ENCODE measurements around the gene MBD6.
"Not testable (repeated sequence)": the region's sequence is repeated elsewhere in the genome, so short reads cannot be mapped to it uniquely, and the experiment has no call there.

The MBD6 gene

DNA sequence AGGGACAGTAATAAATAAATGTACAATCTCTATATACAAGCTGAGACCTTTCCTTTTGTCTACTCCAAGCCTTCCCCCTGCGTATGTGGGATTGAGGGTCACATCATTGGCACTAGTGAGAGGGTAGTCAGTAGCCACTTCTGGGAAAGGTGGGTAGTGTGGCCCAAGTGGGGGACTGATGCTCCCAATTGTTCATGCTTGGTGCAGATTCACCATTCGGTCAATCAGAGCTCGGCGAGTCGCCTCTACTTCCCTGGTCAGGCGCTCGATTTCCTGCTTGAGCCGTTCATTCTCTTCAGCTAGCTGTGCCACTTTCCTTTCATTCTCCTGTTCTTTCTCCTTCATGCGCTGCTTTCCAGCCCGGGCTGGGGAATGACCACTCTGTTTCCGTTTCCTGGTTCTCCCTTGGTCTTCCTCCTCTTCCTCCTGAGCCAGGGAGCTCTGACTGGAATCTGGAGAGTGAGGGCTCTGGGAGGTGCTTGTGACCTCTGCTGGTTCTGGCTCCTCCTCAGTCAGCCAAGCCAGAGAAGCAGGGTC is 5.9 kb upstream of the MBD6 start:
- DNase-seq, result no peak

DNA sequence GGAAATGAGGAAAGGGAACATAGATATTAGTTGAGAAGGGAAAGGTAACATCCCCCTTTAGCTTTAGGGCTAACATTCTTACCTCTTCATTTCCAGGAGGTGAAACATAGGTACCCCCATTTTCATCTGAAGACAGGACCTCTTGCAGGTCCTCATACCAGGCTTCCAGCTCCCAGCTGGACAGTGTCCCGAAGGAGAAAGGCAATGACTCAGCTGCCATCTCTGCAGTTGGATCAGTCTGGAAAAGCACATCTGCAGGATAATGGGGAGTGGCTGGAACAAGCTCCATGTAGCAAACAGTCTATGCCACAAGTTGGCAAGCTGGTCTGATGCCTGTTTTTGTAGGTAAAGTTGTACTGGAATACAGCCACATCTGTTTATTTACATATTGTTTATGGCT is 5.4 kb upstream of the MBD6 start:
- no peak for DNase-seq

DNA sequence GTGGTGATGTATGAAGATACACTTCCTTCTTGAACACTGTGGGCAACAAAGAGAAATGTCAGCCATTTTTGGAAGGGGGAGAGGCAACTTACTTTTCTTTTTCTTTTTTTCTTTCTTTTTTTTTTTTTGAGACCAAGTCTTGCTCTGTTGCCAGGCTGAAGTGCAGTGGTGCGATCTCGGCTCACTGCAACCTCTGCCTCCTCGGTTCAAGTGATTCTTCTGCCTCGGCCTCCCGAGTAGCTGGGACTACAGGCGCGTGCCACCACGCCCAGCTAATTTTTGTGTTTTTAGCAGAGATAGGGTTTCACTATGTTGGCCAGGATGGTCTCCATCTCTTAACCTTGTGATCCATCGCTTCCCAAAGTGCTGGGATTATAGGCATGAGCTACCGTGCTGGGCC is 4.9 kb upstream of the MBD6 start:
- not testable (repeated sequence) for DNase-seq

DNA sequence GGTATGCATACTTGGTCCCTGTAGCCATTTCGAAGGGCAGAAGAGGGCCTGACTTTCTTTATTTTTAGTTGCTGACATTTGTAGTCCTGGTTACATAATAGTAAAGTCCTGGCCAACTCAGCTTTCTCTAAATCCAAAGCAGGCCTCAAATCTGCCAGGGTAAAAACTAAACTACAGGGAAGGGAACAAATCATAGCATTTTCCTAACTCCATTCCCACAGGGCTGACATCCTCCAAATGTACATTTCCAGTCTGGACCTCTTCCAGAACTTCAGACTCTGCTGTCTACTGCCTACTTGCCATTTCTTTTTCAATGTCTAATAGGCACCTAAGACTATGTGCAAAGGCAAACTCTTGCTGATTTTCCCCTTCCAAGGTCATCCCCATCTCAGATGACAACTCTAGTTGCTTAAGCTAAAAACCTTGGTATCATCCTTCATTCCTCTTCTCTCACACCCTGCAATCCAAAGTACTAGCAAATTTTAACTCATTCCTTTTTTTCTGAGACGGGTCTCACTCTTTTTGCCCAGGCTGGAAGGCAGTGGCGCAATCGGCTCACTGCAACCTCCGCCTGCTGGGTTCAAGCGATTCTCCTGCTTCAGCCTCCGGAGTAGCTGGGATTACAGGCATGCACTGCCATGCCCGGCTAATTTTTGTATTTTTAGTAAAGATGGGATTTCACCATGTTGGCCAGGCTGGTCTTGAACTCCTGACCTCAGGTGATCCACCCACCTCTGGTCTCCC is 4.3 kb upstream of the MBD6 start:
- DNase-seq, result no peak

DNA sequence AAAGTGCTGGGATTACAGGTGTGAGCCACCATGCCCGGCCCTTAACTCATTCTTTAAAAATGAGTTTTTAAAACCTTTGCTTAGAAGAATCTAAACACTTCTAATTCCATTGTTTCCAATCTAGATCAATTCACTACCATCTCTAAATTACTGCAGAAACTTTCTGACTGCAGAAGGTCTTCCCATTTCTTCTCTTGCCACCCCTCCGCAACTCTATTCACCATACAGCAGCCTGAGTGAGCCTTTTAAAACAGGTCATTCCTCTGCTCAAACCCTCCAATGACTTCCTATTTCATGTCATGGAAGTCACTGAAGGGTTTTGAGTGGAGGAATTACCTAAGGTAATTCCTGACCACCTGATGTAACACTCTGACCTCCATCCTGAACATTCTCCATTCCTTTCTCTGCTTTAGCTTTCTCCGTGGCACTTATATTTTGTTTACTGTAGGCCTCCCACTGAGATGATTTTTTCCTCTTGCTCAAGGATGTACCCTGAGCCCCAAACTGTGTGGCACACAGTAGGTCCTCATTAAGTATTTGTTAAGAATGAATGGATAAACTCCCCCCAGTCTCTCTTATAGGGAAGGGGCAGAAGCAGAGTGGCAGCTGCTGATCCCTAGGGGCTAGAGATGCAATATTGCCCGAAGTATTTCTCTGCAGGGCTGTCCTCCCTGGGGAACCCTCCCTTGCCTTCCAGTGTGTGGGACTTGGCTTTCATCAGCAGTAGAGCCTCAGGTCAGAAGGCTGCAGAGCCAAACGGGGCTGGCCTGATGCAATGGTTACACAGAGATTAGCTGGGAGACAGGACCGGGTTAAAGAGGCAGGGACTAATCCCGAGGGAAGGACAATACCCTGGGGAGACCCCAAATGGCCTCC is 3.5 kb upstream of the MBD6 start:
- DNase-seq, result peak; percentile 66

DNA sequence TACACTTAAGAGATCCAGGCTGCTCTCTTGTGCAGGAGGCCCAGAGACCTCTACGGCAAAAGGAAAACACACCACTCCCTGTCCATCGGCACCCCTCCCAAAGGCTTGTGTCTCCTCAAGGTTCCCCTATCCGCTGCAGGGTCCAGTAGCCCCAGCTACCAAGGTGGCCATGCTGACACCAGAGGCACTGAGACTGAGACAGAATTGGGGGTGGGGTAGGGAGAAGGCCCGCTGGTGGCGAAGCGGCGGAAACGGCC is 2.9 kb upstream of the MBD6 start:
- no peak for DNase-seq

DNA sequence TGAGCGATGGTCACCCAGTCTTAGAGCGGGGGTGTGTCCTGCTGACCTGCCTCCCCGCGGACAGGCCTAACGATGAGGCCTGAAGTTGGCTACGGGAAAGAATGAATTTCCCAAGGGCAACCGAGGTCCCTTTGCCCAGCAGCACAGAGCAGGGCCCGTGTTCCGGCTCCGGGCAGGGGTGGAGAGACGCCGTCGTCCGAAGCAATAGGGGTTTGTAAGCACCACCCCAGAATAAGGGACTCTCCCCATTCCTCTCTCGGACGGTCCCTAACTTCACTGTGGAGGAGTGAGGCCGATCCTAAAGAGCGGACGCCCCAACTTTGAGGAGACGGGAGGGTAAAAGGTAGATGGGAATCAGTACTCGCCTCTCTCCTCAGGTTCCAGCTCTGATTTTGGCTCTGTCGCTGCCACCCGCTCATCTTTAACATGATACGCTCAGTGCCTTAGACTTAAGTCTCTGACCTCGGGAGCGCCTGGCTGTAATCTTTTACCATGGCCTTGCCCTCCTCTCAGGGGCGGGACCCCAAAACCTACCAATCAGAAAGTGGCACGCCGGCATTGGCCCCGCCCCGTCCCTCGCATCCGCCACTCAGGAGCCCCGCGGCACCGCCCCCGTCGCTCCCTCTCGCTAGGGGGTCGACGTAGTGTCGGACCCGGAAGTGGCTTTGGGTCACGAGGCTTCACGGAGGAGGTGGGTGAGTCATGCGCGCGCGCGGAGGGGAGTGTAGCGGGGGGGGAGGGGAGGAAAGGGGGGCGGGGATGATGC is 2.4 kb upstream of the MBD6 start, which contains the start of gene DDIT3:
Gene DDIT3, minus strand, starts transcription at position 462 of the 766 bp plus-strand sequence. CDS start 3,108 bp downstream, outside the sequence.
- peak; percentile 99 for DNase-seq

DNA sequence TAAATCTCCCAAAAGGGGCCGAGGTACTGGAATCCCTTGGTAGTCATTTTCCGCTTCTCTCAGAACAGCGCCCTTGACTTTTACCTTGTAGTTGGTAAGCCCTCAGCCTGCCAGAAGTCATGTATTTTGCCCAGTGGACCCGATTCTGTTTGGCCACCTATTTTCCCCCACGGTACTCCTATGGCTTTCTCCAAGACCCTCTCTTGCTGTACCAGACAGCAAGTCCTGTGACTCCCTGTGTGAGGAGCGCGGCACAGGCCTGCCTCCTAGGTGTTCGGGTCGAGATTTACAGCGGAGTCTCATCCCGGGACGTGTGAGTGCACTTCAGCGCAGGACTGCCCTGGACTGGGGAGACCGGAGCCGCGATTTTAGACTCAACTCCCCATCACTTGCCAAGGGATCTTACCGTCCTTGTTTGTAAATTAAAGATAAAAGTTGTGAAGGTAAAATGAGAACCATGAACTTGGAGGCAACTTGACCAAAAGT is 1.1 kb upstream of the MBD6 start:
- DNase-seq, result peak; percentile 74

DNA sequence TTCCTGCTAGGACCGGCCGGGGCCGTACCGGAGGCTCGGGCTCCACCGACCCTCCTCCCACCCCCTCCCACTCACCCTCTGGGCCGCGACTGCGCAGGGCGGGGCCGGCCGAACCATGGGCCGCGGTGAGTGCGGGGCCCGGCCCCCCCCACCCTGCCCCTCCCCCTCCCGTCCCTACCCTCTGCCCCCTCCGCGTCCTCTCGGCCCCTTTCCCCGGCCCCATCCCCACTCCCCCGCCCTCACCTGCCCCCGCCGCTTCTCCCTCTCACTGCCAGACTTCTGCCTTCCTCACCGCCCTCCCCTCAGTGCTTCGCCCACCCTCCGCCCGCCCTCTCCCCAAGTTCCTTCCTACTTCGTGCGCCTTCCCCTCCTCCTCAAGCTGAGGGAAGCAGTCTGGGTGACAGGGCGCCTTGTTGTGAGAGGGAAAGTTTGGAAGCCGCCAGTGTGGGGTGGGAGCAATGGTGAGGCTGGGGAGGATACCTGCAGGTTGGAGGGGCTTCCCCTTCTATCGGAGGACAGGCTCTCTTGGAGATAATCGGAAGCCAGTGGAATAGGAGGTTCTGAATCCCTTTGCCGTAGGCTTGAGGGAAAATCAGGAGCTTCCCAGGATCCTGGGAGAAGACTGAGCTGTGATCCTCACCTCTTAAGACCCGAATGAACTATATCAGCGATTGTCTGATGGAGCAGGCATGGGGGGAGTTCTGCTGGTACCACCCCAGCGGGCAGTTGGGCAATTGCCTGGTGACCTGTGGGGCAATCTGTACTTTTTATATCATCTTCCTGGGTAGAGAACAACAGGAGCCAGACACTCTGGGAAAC is 472 bp downstream of the MBD6 start:
- DNase-seq, result peak; percentile 70

DNA sequence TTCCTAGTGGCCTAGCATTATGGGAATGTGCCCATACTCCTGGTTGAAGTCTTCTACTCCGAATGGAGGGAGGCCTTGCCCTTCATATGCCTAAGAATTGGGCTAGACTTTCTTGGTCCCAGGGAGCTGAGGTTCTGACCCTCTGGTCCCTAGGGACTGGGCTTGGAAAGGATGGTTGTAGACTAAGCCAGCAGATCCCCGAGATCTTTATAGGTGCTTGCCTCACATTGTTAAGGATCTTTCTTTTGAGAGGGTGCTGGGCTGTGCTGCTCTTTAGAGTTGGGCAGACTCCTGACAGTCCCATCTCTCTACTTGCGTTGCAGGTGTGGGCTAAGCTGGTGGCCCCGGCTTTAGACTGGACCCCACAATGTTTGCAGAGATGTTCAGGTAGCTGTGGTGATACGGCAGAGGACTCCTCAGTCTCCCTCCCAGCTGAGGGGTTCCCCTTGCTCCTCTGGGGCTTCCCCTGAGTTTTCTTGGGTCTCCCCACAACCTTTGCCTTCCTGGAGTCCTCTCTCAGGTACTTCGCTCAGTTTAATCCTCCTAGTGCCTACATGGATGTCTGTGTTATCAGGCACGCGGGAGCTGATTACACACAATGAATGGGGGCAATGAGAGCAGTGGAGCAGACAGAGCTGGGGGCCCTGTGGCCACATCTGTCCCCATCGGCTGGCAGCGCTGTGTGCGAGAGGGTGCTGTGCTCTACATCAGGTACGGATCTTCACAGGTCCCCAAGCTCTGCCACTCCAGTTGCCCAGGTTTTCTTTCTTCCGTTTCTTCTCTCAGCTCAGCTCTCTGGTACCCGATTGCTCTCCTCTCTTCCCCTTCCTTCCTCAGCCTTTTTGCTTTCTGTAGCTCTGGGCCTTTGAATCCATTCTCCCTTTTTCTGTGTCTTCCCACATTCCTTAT is 1.3 kb downstream of the MBD6 start:
- no peak for DNase-seq

DNA sequence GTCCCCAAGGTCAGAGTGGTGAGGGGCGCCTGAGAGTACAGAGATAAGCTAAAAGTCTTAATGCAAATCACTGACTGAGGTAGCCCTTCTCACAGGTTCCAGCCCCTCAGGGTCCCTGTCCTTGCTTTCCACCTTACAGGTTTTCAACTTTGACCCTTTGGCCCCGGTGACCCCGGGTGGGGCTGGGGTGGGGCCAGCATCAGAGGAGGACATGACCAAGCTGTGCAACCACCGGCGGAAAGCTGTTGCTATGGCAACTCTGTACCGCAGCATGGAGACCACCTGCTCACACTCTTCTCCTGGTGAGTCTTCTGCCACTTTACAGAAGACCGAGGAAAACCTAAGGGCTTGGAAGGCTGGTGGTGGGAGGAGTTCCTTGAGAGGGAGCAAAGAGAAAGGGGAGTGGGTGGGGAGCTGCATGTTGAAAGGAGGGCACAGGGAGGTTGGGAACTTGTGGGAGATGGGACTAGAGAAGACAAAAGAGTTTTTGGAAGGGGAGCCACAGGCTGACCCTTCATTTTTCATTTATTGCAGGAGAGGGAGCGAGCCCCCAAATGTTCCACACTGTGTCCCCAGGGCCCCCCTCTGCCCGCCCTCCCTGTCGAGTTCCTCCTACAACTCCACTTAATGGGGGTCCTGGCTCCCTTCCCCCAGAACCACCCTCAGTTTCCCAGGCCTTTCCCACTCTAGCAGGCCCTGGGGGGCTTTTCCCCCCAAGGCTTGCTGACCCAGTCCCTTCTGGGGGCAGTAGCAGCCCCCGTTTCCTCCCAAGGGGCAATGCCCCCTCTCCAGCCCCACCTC is 2.4 kb downstream of the MBD6 start:
- DNase-seq, result no peak

DNA sequence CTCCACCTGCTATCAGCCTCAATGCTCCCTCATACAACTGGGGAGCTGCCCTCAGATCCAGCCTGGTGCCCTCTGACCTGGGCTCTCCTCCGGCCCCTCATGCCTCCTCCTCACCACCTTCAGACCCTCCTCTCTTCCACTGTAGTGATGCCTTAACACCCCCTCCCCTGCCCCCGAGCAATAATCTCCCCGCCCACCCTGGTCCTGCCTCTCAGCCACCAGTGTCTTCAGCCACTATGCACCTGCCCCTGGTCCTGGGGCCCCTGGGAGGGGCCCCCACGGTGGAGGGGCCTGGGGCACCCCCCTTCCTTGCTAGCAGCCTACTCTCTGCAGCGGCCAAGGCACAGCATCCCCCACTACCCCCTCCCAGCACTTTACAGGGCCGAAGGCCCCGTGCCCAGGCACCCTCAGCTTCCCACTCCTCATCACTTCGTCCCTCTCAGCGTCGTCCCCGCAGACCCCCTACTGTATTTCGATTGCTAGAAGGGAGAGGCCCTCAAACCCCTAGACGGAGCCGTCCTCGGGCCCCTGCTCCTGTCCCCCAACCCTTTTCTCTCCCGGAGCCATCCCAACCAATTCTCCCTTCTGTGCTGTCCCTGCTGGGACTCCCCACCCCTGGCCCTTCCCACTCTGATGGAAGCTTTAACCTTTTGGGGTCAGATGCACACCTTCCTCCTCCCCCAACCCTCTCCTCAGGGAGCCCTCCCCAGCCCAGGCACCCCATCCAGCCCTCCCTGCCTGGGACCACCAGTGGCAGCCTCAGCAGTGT is 3.2 kb downstream of the MBD6 start:
- DNase-seq, result no peak

DNA sequence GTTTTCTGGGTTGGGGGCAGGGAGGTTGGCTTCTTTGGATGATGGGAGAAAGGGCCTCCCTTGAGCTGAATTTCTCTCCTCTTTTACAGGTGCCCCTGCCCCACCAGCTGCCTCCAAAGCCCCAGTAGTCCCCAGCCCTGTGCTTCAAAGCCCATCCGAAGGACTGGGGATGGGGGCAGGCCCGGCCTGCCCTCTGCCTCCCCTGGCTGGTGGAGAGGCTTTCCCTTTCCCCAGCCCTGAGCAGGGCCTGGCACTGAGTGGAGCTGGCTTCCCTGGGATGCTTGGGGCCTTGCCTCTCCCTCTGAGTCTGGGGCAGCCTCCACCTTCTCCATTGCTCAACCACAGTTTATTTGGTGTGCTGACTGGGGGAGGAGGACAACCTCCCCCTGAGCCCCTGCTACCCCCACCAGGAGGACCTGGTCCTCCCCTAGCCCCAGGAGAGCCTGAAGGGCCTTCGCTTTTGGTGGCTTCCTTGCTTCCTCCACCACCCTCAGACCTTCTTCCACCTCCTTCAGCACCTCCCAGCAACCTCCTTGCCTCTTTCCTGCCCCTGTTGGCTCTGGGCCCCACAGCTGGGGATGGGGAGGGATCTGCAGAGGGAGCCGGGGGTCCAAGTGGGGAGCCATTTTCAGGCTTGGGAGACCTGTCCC is 4.0 kb downstream of the MBD6 start:
- no peak for DNase-seq

DNA sequence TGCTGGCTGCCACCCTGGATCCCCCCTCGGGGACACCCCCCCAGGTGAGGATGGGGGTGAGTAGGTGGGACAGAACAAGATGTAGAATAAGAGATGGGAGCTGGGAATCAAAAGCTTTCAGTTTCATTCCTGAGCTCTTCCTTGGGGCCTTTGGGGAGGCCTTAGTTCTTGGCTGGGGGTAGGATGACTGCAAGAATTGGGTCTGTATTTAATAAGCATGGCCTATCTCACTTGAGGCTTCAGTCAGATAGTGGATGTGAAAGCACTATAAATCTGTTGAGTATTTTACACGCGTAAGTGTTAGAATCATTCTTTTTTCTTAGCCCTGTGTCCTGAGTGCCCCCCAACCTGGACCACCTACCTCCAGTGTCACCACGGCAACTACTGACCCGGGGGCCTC is 4.6 kb downstream of the MBD6 start:
- no peak for DNase-seq

DNA sequence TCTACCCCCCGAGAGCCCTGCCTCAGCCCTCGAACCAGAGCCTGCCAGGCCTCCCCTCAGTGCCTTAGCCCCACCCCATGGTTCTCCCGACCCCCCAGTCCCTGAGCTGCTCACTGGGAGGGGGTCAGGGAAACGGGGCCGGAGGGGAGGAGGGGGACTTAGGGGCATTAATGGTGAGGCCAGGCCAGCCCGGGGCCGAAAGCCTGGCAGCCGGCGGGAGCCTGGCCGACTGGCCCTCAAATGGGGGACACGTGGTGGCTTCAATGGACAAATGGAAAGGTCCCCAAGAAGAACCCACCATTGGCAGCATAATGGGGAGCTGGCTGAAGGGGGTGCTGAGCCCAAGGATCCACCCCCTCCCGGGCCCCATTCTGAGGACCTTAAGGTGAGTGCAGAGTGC is 5.6 kb downstream of the MBD6 start:
- no peak for DNase-seq

DNA sequence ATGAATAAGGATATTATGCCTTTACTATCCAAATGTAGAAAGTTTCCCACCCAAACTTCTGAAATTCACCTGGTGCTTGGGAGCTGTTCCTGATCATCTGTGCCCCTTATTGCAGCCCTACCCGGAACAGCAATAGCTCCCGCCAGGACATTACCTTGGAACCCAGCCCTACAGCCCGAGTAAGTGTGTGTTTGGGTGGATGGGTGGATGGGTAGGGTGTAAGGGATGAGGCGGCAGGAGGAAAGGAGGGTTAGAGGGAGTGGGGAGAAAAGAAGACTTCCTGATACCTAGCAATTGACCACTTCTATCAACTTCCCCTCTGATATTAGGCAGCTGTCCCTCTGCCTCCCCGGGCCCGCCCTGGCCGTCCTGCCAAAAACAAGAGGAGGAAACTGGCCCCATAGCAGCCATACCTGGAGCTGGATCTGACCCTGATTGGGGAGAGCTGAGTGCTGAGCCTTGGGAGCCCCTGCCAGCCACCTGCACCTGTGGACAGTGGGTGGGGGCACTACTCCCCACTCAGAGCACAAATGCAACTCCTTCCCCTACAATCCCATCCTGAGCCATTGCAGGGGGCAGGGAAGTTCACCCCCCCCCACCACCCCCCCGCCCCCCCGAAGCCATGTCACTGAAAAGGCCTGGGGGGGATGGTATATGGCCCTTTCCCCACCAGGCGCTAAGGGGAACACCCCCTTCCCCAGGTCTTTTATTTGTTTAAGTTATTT is 6.4 kb downstream of the MBD6 start:
- no peak for DNase-seq

DNA sequence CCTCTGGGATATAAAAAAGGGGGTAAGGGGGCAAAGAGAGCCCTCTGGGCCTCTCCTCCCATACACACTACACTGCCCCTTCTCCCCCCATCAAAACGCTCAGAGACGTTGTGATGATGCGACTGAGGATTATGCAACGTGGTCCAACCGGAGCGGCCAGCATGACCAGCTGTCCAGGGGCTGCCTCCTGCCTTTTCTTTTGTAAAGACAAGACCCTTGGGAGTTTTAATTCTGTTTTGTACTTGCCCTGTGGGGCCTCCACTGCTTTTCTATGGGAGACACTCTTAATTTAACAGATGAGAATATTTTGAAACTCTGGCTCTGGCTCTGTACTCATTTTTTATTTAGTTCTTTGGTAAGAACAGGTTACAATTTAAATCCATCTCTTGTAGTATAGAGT is 7.2 kb downstream of the MBD6 start:
- no peak for DNase-seq

DNA sequence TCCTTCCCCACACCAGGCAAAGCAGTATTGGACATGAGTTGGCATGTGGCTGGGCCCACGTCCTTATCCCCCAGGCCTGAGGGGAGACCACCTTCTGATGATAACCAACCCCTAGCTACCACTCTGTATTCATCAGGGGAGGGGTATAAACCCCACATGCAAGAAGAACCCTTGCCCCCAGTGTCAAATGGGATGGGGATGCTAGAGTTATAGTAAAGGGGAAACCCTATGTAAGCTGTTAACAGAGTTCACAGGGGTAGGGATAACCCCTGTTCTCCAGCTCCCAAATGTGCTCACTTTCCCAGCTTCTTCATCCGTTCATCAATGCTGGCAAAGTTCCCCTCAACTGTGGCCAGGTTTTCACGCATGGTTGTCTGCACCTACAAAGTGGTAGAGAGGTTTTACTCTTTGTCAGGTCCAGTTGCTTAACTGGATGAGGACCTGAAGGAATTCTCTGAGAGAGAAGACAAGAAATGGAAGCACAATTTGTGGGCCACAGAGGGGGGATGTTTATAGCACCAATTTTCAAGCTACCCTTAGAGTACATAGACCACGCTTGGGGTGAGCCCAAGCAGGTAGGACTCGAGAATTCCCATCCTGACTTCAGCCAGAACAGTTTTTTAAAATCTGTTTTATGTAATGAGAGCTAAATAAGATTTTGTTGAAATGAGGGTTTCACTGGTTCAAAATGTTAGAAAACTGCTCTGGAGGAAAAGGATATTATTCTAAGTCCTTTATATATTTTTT is 7.9 kb downstream of the MBD6 start:
- no peak for DNase-seq
